HepG2 (cell line): ENCODE results near the gene DAB2. TPM values are rescaled to one million over a fixed set of nuclear protein-coding genes. Genes with fewer than 3 reads are reported as not detected.

Experiments used
- BCL6 ChIP-seq: IDR thresholded peaks from 2 replicates; pipeline ENCODE4 v1.6.1; 2016; ENCODE audit warnings: missing genetic modification reagents, missing compliant biosample characterization
- FOXA3 ChIP-seq: IDR thresholded peaks from 2 replicates; pipeline ENCODE4 v1.6.1; 2016; ENCODE audit warnings: missing genetic modification reagents, missing compliant biosample characterization
- FOXC1 ChIP-seq: sonication (generic); formaldehyde crosslinking; IDR thresholded peaks from 2 replicates; pipeline ENCODE4 v1.8.0; 2022; ENCODE audit warnings: mild to moderate bottlenecking, missing genetic modification reagents, borderline replicate concordance
- FOXK2 ChIP-seq: fragments of 450-650 bp; IDR thresholded peaks from 2 replicates; pipeline ENCODE4 v1.6.1; 2016
- HNF4A ChIP-seq: sonication (generic); formaldehyde crosslinking; IDR thresholded peaks from 2 replicates; pipeline ENCODE4 v1.4.0; 2020; ENCODE audit warnings: missing genetic modification reagents
- JUN ChIP-seq: sonication (generic); formaldehyde crosslinking; IDR thresholded peaks from 2 replicates; pipeline ENCODE4 v1.4.0; 2020; ENCODE audit warnings: mild to moderate bottlenecking, missing genetic modification reagents
- RCOR2 ChIP-seq: IDR thresholded peaks from 2 replicates; pipeline ENCODE4 v1.6.1; 2016; ENCODE audit warnings: missing biosample characterization, missing genetic modification reagents
- REPIN1 ChIP-seq: sonication (generic); formaldehyde crosslinking; IDR thresholded peaks from 2 replicates; pipeline ENCODE4 v1.8.0; 2022; ENCODE audit warnings: missing genetic modification reagents, low read depth, mild to moderate bottlenecking, borderline replicate concordance
- SALL1 ChIP-seq: sonication (generic); formaldehyde crosslinking; IDR thresholded peaks from 2 replicates; pipeline ENCODE4 v1.8.0; 2022; ENCODE audit warnings: mild to moderate bottlenecking, missing genetic modification reagents
- SOX13 ChIP-seq, 3 experiments: fragments of 450-650 bp in 1 of 3; sonication (generic) in 1 of 3; formaldehyde crosslinking in 1 of 3; IDR thresholded peaks in 2 of 3; conservative IDR thresholded peaks in 1 of 3; 2 replicates each; pipeline versions ENCODE4 v1.5.0 to v1.6.1; 2016 to 2020; ENCODE audit warnings: antibody characterized with exemption in 1 of 3, mild to moderate bottlenecking in 1 of 3, missing compliant biosample characterization in 1 of 3, missing genetic modification reagents in 1 of 3, moderate library complexity in 1 of 3
- SOX5 ChIP-seq: IDR thresholded peaks from 2 replicates; pipeline ENCODE4 v1.6.1; 2016; ENCODE audit warnings: borderline replicate concordance
- SOX6 ChIP-seq, 2 experiments: fragments of 450-650 bp in 1 of 2; sonication (generic) in 1 of 2; formaldehyde crosslinking in 1 of 2; IDR thresholded peaks; 2 replicates each; pipeline versions ENCODE4 v1.4.0 to v1.6.1; 2017 to 2020; ENCODE audit warnings: antibody characterized with exemption in 1 of 2, mild to moderate bottlenecking in 1 of 2, missing genetic modification reagents in 1 of 2
- TBX2 ChIP-seq: sonication (generic); formaldehyde crosslinking; IDR thresholded peaks from 2 replicates; pipeline ENCODE4 v1.5.0; 2020; ENCODE audit warnings: missing genetic modification reagents, mild to moderate bottlenecking, borderline replicate concordance
- TFAP4 ChIP-seq: sonication (generic); IDR thresholded peaks from 2 replicates; pipeline ENCODE4 v1.6.1; 2016; ENCODE audit warnings: low read depth, borderline replicate concordance
- ZNF138 ChIP-seq: sonication (generic); formaldehyde crosslinking; IDR thresholded peaks from 2 replicates; pipeline ENCODE4 v1.5.0; 2020; ENCODE audit warnings: mild to moderate bottlenecking, low read depth, missing genetic modification reagents
- ZNF510 ChIP-seq: sonication (generic); formaldehyde crosslinking; IDR thresholded peaks from 2 replicates; pipeline ENCODE4 v1.4.0; 2020; ENCODE audit warnings: low read depth, mild to moderate bottlenecking, missing genetic modification reagents
- ZNF598 ChIP-seq: sonication (generic); formaldehyde crosslinking; IDR thresholded peaks from 2 replicates; pipeline ENCODE4 v1.5.1; 2020; ENCODE audit warnings: mild to moderate bottlenecking, missing genetic modification reagents, borderline replicate concordance
- ZNF724P ChIP-seq: sonication (generic); formaldehyde crosslinking; IDR thresholded peaks from 2 replicates; pipeline ENCODE4 v1.8.0; 2022; ENCODE audit warnings: missing genetic modification reagents, borderline replicate concordance
- ZNF772 ChIP-seq: sonication (generic); formaldehyde crosslinking; IDR thresholded peaks from 2 replicates; pipeline ENCODE4 v1.5.0; 2020; ENCODE audit warnings: mild to moderate bottlenecking, missing genetic modification reagents
- polyA plus RNA-seq, 8 experiments: library from polyadenylated mRNA; depleted of rRNA in 3 of 8; stranded (reverse) in 7 of 8; unstranded in 1 of 8; fragments of >200 nt; fragmentation: Illumina TruSeq in 4 of 8; extraction: Trizol in 4 of 8; gene quantifications; 2 replicates each; pipeline versions ENCODE4 v1.2.1 to v1.2.3, GENCODE V29; 2011 to 2016; ENCODE audit warnings: low read depth in 4 of 8, missing spikeins in 1 of 8, mixed read lengths in 1 of 8; ENCODE audit not compliant: insufficient read depth in 1 of 8
- total RNA-seq, 5 experiments: library from RNA; depleted of rRNA; stranded (reverse); fragments of >200 nt; fragmentation: Illumina TruSeq; extraction: Trizol; gene quantifications; 2 replicates each; pipeline ENCODE4 v1.2.3, GENCODE V29; 2016; ENCODE audit warnings: low read depth in 1 of 5
- TF ChIP-seq, protein P1 (sequence below): sonication (generic); formaldehyde crosslinking; IDR thresholded peaks from 2 replicates; pipeline ENCODE4 v1.5.1; 2020; ENCODE audit warnings: mild to moderate bottlenecking, missing genetic modification reagents, borderline replicate concordance
- TF ChIP-seq, protein P2 (sequence below): sonication (generic); formaldehyde crosslinking; IDR thresholded peaks from 2 replicates; pipeline ENCODE4 v1.4.0; 2020; ENCODE audit warnings: missing genetic modification reagents

DAB2 gene
- total and polyA plus RNA-seq, 2 of the 13 experiments (the other 11 are each of a cell fraction or from before 2014, with no cell fraction given), result 6.4 to 6.5 TPM

DNA sequence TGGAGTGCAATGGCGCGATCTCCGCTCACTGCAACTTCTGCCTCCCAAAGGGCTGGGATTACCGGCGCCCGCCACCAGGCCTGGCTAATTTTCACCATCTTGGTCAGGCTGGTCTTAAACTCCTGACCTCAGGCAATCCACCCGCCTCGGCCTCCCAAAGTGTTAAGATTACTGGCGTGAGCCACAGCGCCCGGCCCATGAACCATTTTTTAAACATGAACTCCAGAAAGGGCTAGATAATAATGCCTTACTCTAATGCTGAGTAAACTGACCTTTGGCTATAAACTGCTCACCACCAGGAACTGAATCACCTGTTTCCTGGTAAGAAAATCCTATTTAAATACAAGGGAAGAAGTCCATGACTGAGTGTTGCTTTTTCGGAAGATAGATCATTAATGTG lies 23.2 kb upstream of the DAB2 start (continued):
- no peak for TF ChIP-seq SOX13 (IDR thresholded peaks at IDR 0.05)
- peak in 1 of 2 experiments; percentile 30; a peak in 1 of 4 replicates for TF ChIP-seq SOX13 (CRISPR knock-in tag; conservative IDR thresholded peaks at IDR 0.05 in 1 of 2, IDR thresholded peaks at IDR 0.05 in 1 of 2)
- TF ChIP-seq, protein P1, sequence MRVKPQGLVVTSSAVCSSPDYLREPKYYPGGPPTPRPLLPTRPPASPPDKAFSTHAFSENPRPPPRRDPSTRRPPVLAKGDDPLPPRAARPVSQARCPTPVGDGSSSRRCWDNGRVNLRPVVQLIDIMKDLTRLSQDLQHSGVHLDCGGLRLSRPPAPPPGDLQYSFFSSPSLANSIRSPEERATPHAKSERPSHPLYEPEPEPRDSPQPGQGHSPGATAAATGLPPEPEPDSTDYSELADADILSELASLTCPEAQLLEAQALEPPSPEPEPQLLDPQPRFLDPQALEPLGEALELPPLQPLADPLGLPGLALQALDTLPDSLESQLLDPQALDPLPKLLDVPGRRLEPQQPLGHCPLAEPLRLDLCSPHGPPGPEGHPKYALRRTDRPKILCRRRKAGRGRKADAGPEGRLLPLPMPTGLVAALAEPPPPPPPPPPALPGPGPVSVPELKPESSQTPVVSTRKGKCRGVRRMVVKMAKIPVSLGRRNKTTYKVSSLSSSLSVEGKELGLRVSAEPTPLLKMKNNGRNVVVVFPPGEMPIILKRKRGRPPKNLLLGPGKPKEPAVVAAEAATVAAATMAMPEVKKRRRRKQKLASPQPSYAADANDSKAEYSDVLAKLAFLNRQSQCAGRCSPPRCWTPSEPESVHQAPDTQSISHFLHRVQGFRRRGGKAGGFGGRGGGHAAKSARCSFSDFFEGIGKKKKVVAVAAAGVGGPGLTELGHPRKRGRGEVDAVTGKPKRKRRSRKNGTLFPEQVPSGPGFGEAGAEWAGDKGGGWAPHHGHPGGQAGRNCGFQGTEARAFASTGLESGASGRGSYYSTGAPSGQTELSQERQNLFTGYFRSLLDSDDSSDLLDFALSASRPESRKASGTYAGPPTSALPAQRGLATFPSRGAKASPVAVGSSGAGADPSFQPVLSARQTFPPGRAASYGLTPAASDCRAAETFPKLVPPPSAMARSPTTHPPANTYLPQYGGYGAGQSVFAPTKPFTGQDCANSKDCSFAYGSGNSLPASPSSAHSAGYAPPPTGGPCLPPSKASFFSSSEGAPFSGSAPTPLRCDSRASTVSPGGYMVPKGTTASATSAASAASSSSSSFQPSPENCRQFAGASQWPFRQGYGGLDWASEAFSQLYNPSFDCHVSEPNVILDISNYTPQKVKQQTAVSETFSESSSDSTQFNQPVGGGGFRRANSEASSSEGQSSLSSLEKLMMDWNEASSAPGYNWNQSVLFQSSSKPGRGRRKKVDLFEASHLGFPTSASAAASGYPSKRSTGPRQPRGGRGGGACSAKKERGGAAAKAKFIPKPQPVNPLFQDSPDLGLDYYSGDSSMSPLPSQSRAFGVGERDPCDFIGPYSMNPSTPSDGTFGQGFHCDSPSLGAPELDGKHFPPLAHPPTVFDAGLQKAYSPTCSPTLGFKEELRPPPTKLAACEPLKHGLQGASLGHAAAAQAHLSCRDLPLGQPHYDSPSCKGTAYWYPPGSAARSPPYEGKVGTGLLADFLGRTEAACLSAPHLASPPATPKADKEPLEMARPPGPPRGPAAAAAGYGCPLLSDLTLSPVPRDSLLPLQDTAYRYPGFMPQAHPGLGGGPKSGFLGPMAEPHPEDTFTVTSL, result peak; percentile 76; the same call in 1 of the 2 replicates
- TF ChIP-seq ZNF510, result no peak
- peak; percentile 48; the same call in 1 of the 2 replicates for TF ChIP-seq FOXA3 (CRISPR knock-in tag)
- TF ChIP-seq JUN (CRISPR knock-in tag), result no peak
- peak; percentile 59; the same call in 1 of the 2 replicates for TF ChIP-seq TBX2 (CRISPR knock-in tag)
- TF ChIP-seq ZNF598 (CRISPR knock-in tag), result no peak
- peak; percentile 93 for TF ChIP-seq BCL6
- no peak for TF ChIP-seq REPIN1 (CRISPR knock-in tag)
- TF ChIP-seq, protein P2, sequence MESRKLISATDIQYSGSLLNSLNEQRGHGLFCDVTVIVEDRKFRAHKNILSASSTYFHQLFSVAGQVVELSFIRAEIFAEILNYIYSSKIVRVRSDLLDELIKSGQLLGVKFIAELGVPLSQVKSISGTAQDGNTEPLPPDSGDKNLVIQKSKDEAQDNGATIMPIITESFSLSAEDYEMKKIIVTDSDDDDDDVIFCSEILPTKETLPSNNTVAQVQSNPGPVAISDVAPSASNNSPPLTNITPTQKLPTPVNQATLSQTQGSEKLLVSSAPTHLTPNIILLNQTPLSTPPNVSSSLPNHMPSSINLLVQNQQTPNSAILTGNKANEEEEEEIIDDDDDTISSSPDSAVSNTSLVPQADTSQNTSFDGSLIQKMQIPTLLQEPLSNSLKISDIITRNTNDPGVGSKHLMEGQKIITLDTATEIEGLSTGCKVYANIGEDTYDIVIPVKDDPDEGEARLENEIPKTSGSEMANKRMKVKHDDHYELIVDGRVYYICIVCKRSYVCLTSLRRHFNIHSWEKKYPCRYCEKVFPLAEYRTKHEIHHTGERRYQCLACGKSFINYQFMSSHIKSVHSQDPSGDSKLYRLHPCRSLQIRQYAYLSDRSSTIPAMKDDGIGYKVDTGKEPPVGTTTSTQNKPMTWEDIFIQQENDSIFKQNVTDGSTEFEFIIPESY, result peak; percentile 65; the same call in 1 of the 2 replicates
- no peak for TF ChIP-seq ZNF772 (CRISPR knock-in tag)
- peak; percentile 36; the same call in 1 of the 2 replicates for TF ChIP-seq SOX5 (CRISPR knock-in tag)
- TF ChIP-seq HNF4A (CRISPR knock-in tag), result peak; percentile 36; the same call in 1 of the 2 replicates
- TF ChIP-seq RCOR2, result no peak
- no peak for TF ChIP-seq FOXK2
- TF ChIP-seq SALL1, result peak; percentile 45
- no peak for TF ChIP-seq ZNF138 (CRISPR knock-in tag)
- TF ChIP-seq FOXC1 (CRISPR knock-in tag), result no peak
- TF ChIP-seq SOX6 (IDR thresholded peaks at IDR 0.05), result no peak
- TF ChIP-seq SOX6 (CRISPR knock-in tag; IDR thresholded peaks at IDR 0.05), result peak; percentile 31; the same call in 1 of the 2 replicates
- TF ChIP-seq ZNF724P (CRISPR knock-in tag), result no peak
- TF ChIP-seq TFAP4, result peak; percentile 68; the same call in 1 of the 2 replicates
